ENCODE results near the gene PHF1.
"Not testable (repeated sequence)": the region's sequence is repeated elsewhere in the genome, so short reads cannot be mapped to it uniquely, and the experiment has no call there.

Gene PHF1

GRCh38 chr6:33410711-33411631 lies at the start of gene PHF1:
PHF1 (plus strand) TSS chr6:33411014; CDS start chr6:33412264, 1,250 bp downstream.
- DNase-seq, result peak in 1 of 2 donors; percentile 49

GRCh38 chr6:33363486-33363885 lies 47.3 kb upstream of the PHF1 start:
- not testable (repeated sequence) for DNase-seq

GRCh38 chr6:33364475-33365205 lies 46.2 kb upstream of the PHF1 start:
- not testable (repeated sequence) for DNase-seq

GRCh38 chr6:33365206-33365971 lies 45.4 kb upstream of the PHF1 start:
- DNase-seq, result not testable (repeated sequence)

GRCh38 chr6:33367009-33367714 lies 43.7 kb upstream of the PHF1 start:
- DNase-seq, result no peak

GRCh38 chr6:33367715-33368025 lies 43.1 kb upstream of the PHF1 start:
- DNase-seq, result not testable (repeated sequence)

- not testable (repeated sequence) for DNase-seq
Observed at GRCh38 chr6:33371901-33372300, 38.9 kb upstream of the PHF1 start.

- no peak for DNase-seq
Observed at GRCh38 chr6:33372526-33373123, 38.2 kb upstream of the PHF1 start.

- no peak for DNase-seq
Observed at GRCh38 chr6:33373960-33374910, 36.6 kb upstream of the PHF1 start.

GRCh38 chr6:33375143-33375671 lies 35.6 kb upstream of the PHF1 start:
- no peak for DNase-seq

- no peak for DNase-seq
Observed at GRCh38 chr6:33377171-33377570, 33.6 kb upstream of the PHF1 start.

GRCh38 chr6:33379184-33379583 lies 31.6 kb upstream of the PHF1 start:
- DNase-seq, result not testable (repeated sequence)

GRCh38 chr6:33380272-33380981 lies 30.4 kb upstream of the PHF1 start:
- no peak for DNase-seq

- no peak for DNase-seq
Observed at GRCh38 chr6:33383427-33384185, 27.2 kb upstream of the PHF1 start.

- DNase-seq, result no peak
Observed at GRCh38 chr6:33384581-33385020, 26.2 kb upstream of the PHF1 start.

- no peak for DNase-seq
Observed at GRCh38 chr6:33390173-33390572, 20.6 kb upstream of the PHF1 start.

- DNase-seq, result no peak
Observed at GRCh38 chr6:33390767-33391277, 20.0 kb upstream of the PHF1 start.

- DNase-seq, result peak; percentile 99
Observed at GRCh38 chr6:33391278-33391921, 19.4 kb upstream of the PHF1 start, which contains the start of gene KIFC1. KIFC1 (plus strand) TSS chr6:33391823; CDS start chr6:33391986, 163 bp downstream.
